Lower leg skin (tissue), 4 donors: Measurements from ENCODE around the gene ANKRD6. TPM values are rescaled to one million over a fixed set of nuclear protein-coding genes. Genes with fewer than 3 reads are reported as not detected.

Experiments used
- DNase-seq, 2 donors: peaks; one replicate each; pipeline ENCODE4 v3.0.0-alpha.2; 2019; ENCODE audit warnings: low spot score in 2 of 2
- H3K4me3 ChIP-seq: fragments of 200-600 bp; sonication (generic); 2 replicates; pipeline ENCODE4 v1.5.1; 2017; ENCODE audit warnings: mild to moderate bottlenecking, low read depth; ENCODE audit not compliant: poor library complexity, severe bottlenecking
- CTCF ChIP-seq, 3 donors: fragments of 450-650 bp; IDR thresholded peaks; one replicate each; pipeline ENCODE4 v1.5.1; 2016; ENCODE audit warnings: antibody characterized with exemption in 3 of 3, mild to moderate bottlenecking in 3 of 3, moderate library complexity in 2 of 3
- POLR2A ChIP-seq, 2 donors: fragments of 450-650 bp; IDR thresholded peaks; one replicate each; pipeline ENCODE4 v1.6.1; 2016 to 2017; ENCODE audit warnings: antibody characterized with exemption in 2 of 2, mild to moderate bottlenecking in 1 of 2, moderate library complexity in 1 of 2
- WGBS, 2 donors: methylation state at CpG; one replicate each; pipeline ENCODE4 v1.1.5; 2018; 5-methylcytosine and 5-hydroxymethylcytosine counted together
- intact Hi-C: fragments of 100-400 bp; cut with DNase I; formaldehyde crosslinking; loops from one replicate; pipeline ENCODE4 v1.15.0; 2023; ENCODE audit warnings: low total_unique reads
- total RNA-seq, 4 donors: library from RNA; depleted of rRNA; stranded (reverse); fragments of >200 nt; gene quantifications; one replicate each; pipeline ENCODE4 v1.1.0, GENCODE V29; 2016

The ANKRD6 gene
- total RNA-seq, 4 donors from 2014 or later = 3.2 to 6.7 (median 4.8) TPM

- intact Hi-C loops = no loop called here
- 91 to 92% methylated on average over 3 of the region's 3 CpGs for WGBS, 2 donors
- DNase-seq = no peak
- no peak for TF ChIP-seq CTCF (IDR thresholded peaks at IDR 0.05)
- TF ChIP-seq POLR2A (IDR thresholded peaks at IDR 0.05) = no peak
- H3K4me3 ChIP-seq = no peak overlapping the region
These were observed 245.6 kb downstream of the ANKRD6 start for GRCh38 chr6:89678531-89678930.

- no peak overlapping the region for H3K4me3 ChIP-seq
- no peak for TF ChIP-seq CTCF (IDR thresholded peaks at IDR 0.05)
- no peak for TF ChIP-seq POLR2A (IDR thresholded peaks at IDR 0.05)
- WGBS, 2 donors = 83% methylated on average over 6 of the region's 6 CpGs
- intact Hi-C loops = no loop called here
- no peak for DNase-seq
These were observed 246.5 kb downstream of the ANKRD6 start for GRCh38 chr6:89679215-89680120.

GRCh38 chr6:89680150-89680549, 247.2 kb downstream of the ANKRD6 start:
- 82 to 96% methylated on average over 2 of the region's 2 CpGs for WGBS, 2 donors
- no peak overlapping the region for H3K4me3 ChIP-seq
- intact Hi-C loops = no loop called here
- DNase-seq = no peak
- no peak for TF ChIP-seq CTCF (IDR thresholded peaks at IDR 0.05)
- TF ChIP-seq POLR2A (IDR thresholded peaks at IDR 0.05) = no peak

GRCh38 chr6:89680551-89680950, 247.6 kb downstream of the ANKRD6 start:
- H3K4me3 ChIP-seq = no peak overlapping the region
- intact Hi-C loops = no loop called here
- TF ChIP-seq CTCF (IDR thresholded peaks at IDR 0.05) (no peak), POLR2A (IDR thresholded peaks at IDR 0.05) (no peak)
- DNase-seq = no peak
- WGBS, 2 donors = 82 to 90% methylated on average over 7 of the region's 7 CpGs

GRCh38 chr6:89681983-89682564, 249.1 kb downstream of the ANKRD6 start:
- H3K4me3 ChIP-seq = no peak overlapping the region
- 90 to 97% methylated on average over 10 of the region's 10 CpGs for WGBS, 2 donors
- no peak for DNase-seq
- intact Hi-C loops = no loop called here
- TF ChIP-seq POLR2A (IDR thresholded peaks at IDR 0.05) = no peak
- no peak for TF ChIP-seq CTCF (IDR thresholded peaks at IDR 0.05)
